Heart left ventricle (tissue), 16 donors: ENCODE results near the gene OOSP3. TPM values are rescaled to one million over a fixed set of nuclear protein-coding genes. Genes with fewer than 3 reads are reported as not detected.

ENCODE experiments used
- ATAC-seq, 4 donors: fragments of 200-7000 bp; cut with Tn5 transposase; one replicate each; pipeline ENCODE4 v1.9.1; 2020 to 2022; ENCODE audit warnings: moderate library complexity in 4 of 4, mild to moderate bottlenecking in 3 of 4, moderate number of reproducible peaks in 1 of 4
- DNase-seq, 5 donors: peaks; one replicate each; pipeline ENCODE4 v3.0.0-alpha.2; 2020
- H3K27ac ChIP-seq, 12 donors: fragments of 200-600 bp; sonication (generic) in 4 of 12; one replicate each; pipeline versions ENCODE4 v1.5.0 to v1.8.0; 2016 to 2022; ENCODE audit warnings: mild to moderate bottlenecking in 2 of 12
- H3K27me3 ChIP-seq, 9 donors: fragments of 200-600 bp; sonication (generic) in 2 of 9; one replicate each; pipeline versions ENCODE4 v1.5.1 to v1.8.0; 2016 to 2022; ENCODE audit warnings: mild to moderate bottlenecking in 3 of 9
- H3K36me3 ChIP-seq, 9 donors: fragments of 200-600 bp; sonication (generic) in 2 of 9; one replicate each; pipeline versions ENCODE4 v1.5.0 to v1.8.0; 2018 to 2022; ENCODE audit warnings: mild to moderate bottlenecking in 2 of 9
- H3K4me1 ChIP-seq, 12 donors: fragments of 200-600 bp; sonication (generic) in 4 of 12; one replicate each; pipeline versions ENCODE4 v1.5.0 to v1.8.0; 2016 to 2022; ENCODE audit warnings: mild to moderate bottlenecking in 3 of 12
- H3K4me3 ChIP-seq, 12 donors: fragments of 200-600 bp; sonication (generic) in 4 of 12; one replicate each; pipeline versions ENCODE4 v1.5.0 to v1.8.0; 2017 to 2022; ENCODE audit warnings: mild to moderate bottlenecking in 9 of 12, moderate library complexity in 4 of 12
- H3K9me3 ChIP-seq, 12 donors: fragments of 200-600 bp; sonication (generic) in 4 of 12; one replicate each; pipeline versions ENCODE4 v1.5.0 to v1.8.0; 2016 to 2022; ENCODE audit warnings: mild to moderate bottlenecking in 1 of 12
- POLR2A ChIP-seq, 2 donors: fragments of 450-650 bp; IDR thresholded peaks; one replicate each; pipeline ENCODE4 v1.6.1; 2017; ENCODE audit warnings: antibody characterized with exemption in 2 of 2, mild to moderate bottlenecking in 2 of 2, moderate library complexity in 2 of 2
- WGBS, 4 donors: extraction: QIAGEN DNeasy Blood & Tissue Kit in 2 of 4; methylation state at CpG; one replicate each; pipeline versions ENCODE4 v1.1.5 to v1.1.7; 2013 to 2018; 5-methylcytosine and 5-hydroxymethylcytosine counted together
- intact Hi-C, 10 donors: fragments of 100-400 bp; cut with DNase I; formaldehyde crosslinking; loops; one replicate each; pipeline versions ENCODE4 v1.11.1 to v1.14.2; 2022
- polyA plus RNA-seq, 2 donors: library from polyadenylated mRNA; stranded (reverse); fragments of 200-250 nt; gene quantifications; one replicate each; pipeline ENCODE4 v1.2.3, GENCODE V29; 2013
- total RNA-seq, 9 donors: library from RNA; depleted of rRNA in 2 of 9; stranded (reverse); fragments of >200 nt in 2 of 9; fragmentation: NEBNext Ultra II Directional in 3 of 9; extraction: Animal tissue kit (Norgen Biotek cat#: 25700) in 3 of 9; gene quantifications; one replicate each; pipeline versions ENCODE4 v1.1.0 to v1.2.4, GENCODE V29; 2016 to 2023
- TF ChIP-seq, protein P1 (sequence below), 12 donors: fragments of 200-600 bp; sonication (generic) in 4 of 12; IDR thresholded peaks; one replicate each; pipeline versions ENCODE4 v1.5.0 to v1.8.0; 2018 to 2022; ENCODE audit warnings: antibody characterized with exemption in 12 of 12, mild to moderate bottlenecking in 5 of 12
- donor health status: ischemic (EF 13 %, LVEDD 7.1; RV severe dilation, severe dysfunction).
- donor health status: healthy with polysubstance abuse.
- donor health status: DM: no; HTN: yes; CAD: no.
- donor health status: DM: no; HTN: no; CAD: no.
- donor health status: ischemic (EF 25% LVEDD 6.9; RV normal size, moderate dysfunction).
- donor health status: ischemic (EF 25% LVEDD 5.7; RV mildly dilated, moderate dysfunction).
- donor health status: healthy.
- donor health status: DM: yes; HTN: yes; CAD: no.
- donor health status: ischemic (EF 35%, LVEDD 5.7; RV mildly dilated, moderate dysfunction).
- donor health status: nonischemic (EF 11% LVEDD 7.7; RV severe dilation, severe dysfunction).
- donor health status: DM: yes; HTN: yes; CAD: no.
- donor health status: PGD.
- donor health status: ischemic (EF 29% LVEDD 5.4; RV normal size, mild dysfunction).
- donor health status: nonischemic (EF 23%, LVEDD 6.1; RV moderate dilation, normal function).

Gene OOSP3
- total and polyA plus RNA-seq, 11 donors, result not detected

GRCh38 chr11:59938132-59938531 is 59.5 kb downstream of the OOSP3 start, which contains the start of gene OOSP1:
OOSP1 (plus strand) TSS chr11:59938432; CDS start chr11:59938455, 23 bp downstream.
- H3K36me3 ChIP-seq, result no peaks in the 10 kb centered on the region
- 57 to 65% (median 62%) methylated on average over 2 of the region's 2 CpGs for WGBS, 4 donors
- no peak within 1 kb of the TSS for H3K4me3 ChIP-seq
- H3K9me3 ChIP-seq, result no peaks in the 10 kb centered on the region
- no peak for ATAC-seq
- H3K4me1 ChIP-seq, result no peaks in the 10 kb centered on the region
- TF ChIP-seq, protein P1, sequence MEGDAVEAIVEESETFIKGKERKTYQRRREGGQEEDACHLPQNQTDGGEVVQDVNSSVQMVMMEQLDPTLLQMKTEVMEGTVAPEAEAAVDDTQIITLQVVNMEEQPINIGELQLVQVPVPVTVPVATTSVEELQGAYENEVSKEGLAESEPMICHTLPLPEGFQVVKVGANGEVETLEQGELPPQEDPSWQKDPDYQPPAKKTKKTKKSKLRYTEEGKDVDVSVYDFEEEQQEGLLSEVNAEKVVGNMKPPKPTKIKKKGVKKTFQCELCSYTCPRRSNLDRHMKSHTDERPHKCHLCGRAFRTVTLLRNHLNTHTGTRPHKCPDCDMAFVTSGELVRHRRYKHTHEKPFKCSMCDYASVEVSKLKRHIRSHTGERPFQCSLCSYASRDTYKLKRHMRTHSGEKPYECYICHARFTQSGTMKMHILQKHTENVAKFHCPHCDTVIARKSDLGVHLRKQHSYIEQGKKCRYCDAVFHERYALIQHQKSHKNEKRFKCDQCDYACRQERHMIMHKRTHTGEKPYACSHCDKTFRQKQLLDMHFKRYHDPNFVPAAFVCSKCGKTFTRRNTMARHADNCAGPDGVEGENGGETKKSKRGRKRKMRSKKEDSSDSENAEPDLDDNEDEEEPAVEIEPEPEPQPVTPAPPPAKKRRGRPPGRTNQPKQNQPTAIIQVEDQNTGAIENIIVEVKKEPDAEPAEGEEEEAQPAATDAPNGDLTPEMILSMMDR (IDR thresholded peaks at IDR 0.05), result no peak
- TF ChIP-seq POLR2A (IDR thresholded peaks at IDR 0.05), result no peak
- no peaks in the 10 kb centered on the region for H3K27me3 ChIP-seq
- intact Hi-C loops, result no loop called here
- H3K27ac ChIP-seq, result no peak within 1 kb of the TSS
- DNase-seq, result no peak

- no peak overlapping the region for H3K4me3 ChIP-seq
- 93 to 99% (median 94%) methylated on average over 3 of the region's 3 CpGs for WGBS, 4 donors
- no peak overlapping the region for H3K27ac ChIP-seq
- H3K36me3 ChIP-seq, result no peaks in the 10 kb centered on the region
- no peak for ATAC-seq
- no peaks in the 10 kb centered on the region for H3K4me1 ChIP-seq
- no peak for DNase-seq
- intact Hi-C loops, result no loop called here
- TF ChIP-seq, protein P1 (IDR thresholded peaks at IDR 0.05), result no peak
- TF ChIP-seq POLR2A (IDR thresholded peaks at IDR 0.05), result no peak
- H3K27me3 ChIP-seq, result no peaks in the 10 kb centered on the region
- no peaks in the 10 kb centered on the region for H3K9me3 ChIP-seq
Observed at GRCh38 chr11:59938718-59939117, 60.1 kb downstream of the OOSP3 start.

DNA sequence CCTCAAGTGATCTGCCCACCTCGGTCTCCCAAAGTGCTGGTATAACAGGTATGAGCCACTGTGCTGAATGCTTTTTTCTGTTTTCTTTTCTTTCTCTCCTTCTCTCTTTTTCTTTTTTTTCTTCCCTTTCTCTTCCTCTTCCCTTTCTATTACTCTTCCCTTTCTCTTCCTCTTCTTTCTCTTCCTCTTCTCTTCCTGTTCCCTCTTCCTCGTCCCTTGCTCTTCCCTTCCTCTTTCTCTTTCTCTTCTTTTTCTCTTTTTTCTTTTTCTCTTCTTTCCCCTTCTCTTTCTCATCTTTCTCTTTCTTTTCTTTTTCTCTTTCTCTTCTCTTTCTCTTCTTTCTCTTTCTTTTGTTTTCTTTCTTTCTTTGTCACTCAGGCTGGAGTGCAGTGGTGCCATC is 60.9 kb downstream of the OOSP3 start:
- DNase-seq (no peak), ATAC-seq (no peak)
- intact Hi-C loops, result no loop called here
- TF ChIP-seq POLR2A (IDR thresholded peaks at IDR 0.05), result no peak
- TF ChIP-seq, protein P1 (IDR thresholded peaks at IDR 0.05), result no peak
- Histone ChIP-seq H3K27me3 (no peaks in the 10 kb centered on the region), H3K36me3 (no peaks in the 10 kb centered on the region), H3K27ac (no peak overlapping the region), H3K4me3 (no peak overlapping the region), H3K9me3 (no peaks in the 10 kb centered on the region), H3K4me1 (peaks cover 0 to under 1% (median 0%) of the 10 kb centered on the region in 12 donors)
- 77 to 84% (median 81%) methylated on average over 2 of the region's 2 CpGs for WGBS, 4 donors

- H3K36me3 ChIP-seq, result no peaks in the 10 kb centered on the region
- no peaks in the 10 kb centered on the region for H3K9me3 ChIP-seq
- intact Hi-C loops, result no loop called here
- DNase-seq (no peak), ATAC-seq (no peak)
- no peak overlapping the region for H3K4me3 ChIP-seq
- no peaks in the 10 kb centered on the region for H3K27me3 ChIP-seq
- peaks cover 0 to 6% (median 0%) of the 10 kb centered on the region in 12 donors for H3K4me1 ChIP-seq
- WGBS, 4 donors, result 84 to 92% (median 88%) methylated on average over 4 of the region's 4 CpGs
- no peak overlapping the region for H3K27ac ChIP-seq
- TF ChIP-seq, protein P1 (IDR thresholded peaks at IDR 0.05), result no peak
- TF ChIP-seq POLR2A (IDR thresholded peaks at IDR 0.05), result no peak
Observed at GRCh38 chr11:59941091-59941490, 62.5 kb downstream of the OOSP3 start.
